HL-60 (cell line): ENCODE data around the gene MORN4.

ENCODE experiments used
- DNase-seq, 2 experiments: peaks; one replicate each; pipeline ENCODE4 v3.0.0-alpha.2; 2010 to 2020; ENCODE audit warnings: low read depth in 1 of 2, low spot score in 1 of 2
- H3K27ac ChIP-seq: fragments of 250-450 bp; sonication (Bioruptor Pico); replicated peaks from 2 replicates; pipeline ENCODE4 v1.5.1; 2020; ENCODE audit warnings: mild to moderate bottlenecking, moderate library complexity
- H3K27me3 ChIP-seq: fragments of 250-450 bp; sonication (Bioruptor Pico); 2 replicates; pipeline ENCODE4 v1.5.1; 2021; ENCODE audit warnings: mild to moderate bottlenecking, moderate library complexity; ENCODE audit not compliant: insufficient read depth, poor library complexity, severe bottlenecking
- H3K4me3 ChIP-seq: replicated peaks from 2 replicates; pipeline ENCODE4 v1.5.1; 2011; ENCODE audit warnings: mild to moderate bottlenecking, control low read depth, low read length; ENCODE audit not compliant: insufficient read depth
- GABPA ChIP-seq: IDR thresholded peaks from 2 replicates; pipeline ENCODE4 v1.6.1; 2012; ENCODE audit warnings: low read depth
- POLR2AphosphoS5 ChIP-seq: IDR thresholded peaks from 2 replicates; pipeline ENCODE4 v1.6.1; 2012; ENCODE audit warnings: low read depth
- SPI1 ChIP-seq: IDR thresholded peaks from 2 replicates; pipeline ENCODE4 v1.6.1; 2012; ENCODE audit warnings: low read depth, mild to moderate bottlenecking, borderline replicate concordance
- long read RNA-seq: library from polyadenylated mRNA; unstranded; transcript quantifications from one replicate; pipeline ENCODE4 v2.0.0, GENCODE V29; 2020
- TF ChIP-seq, protein P1 (sequence below): IDR thresholded peaks from one replicate; pipeline ENCODE4 v1.5.1; 2011; ENCODE audit warnings: low read length, control low read depth, inconsistent platforms; ENCODE audit not compliant: insufficient read depth
- TF ChIP-seq, protein P2 (sequence below): IDR thresholded peaks from 2 replicates; pipeline ENCODE4 v1.6.1; 2012; ENCODE audit warnings: low read depth; ENCODE audit not compliant: insufficient replicate concordance

MORN4 gene
- long read RNA-seq, result 0 reads

- DNase-seq, result peak; percentile 53 to 84
- Histone ChIP-seq H3K4me3 (peak within 1 kb of the TSS; percentile 82), H3K27ac (no peak within 1 kb of the TSS), H3K27me3 (peaks cover 3% of the 10 kb centered on the region)
- TF ChIP-seq SPI1 (no peak), POLR2AphosphoS5 (no peak), GABPA (no peak)
- TF ChIP-seq, protein P1, sequence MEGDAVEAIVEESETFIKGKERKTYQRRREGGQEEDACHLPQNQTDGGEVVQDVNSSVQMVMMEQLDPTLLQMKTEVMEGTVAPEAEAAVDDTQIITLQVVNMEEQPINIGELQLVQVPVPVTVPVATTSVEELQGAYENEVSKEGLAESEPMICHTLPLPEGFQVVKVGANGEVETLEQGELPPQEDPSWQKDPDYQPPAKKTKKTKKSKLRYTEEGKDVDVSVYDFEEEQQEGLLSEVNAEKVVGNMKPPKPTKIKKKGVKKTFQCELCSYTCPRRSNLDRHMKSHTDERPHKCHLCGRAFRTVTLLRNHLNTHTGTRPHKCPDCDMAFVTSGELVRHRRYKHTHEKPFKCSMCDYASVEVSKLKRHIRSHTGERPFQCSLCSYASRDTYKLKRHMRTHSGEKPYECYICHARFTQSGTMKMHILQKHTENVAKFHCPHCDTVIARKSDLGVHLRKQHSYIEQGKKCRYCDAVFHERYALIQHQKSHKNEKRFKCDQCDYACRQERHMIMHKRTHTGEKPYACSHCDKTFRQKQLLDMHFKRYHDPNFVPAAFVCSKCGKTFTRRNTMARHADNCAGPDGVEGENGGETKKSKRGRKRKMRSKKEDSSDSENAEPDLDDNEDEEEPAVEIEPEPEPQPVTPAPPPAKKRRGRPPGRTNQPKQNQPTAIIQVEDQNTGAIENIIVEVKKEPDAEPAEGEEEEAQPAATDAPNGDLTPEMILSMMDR, result no peak
- TF ChIP-seq, protein P2, sequence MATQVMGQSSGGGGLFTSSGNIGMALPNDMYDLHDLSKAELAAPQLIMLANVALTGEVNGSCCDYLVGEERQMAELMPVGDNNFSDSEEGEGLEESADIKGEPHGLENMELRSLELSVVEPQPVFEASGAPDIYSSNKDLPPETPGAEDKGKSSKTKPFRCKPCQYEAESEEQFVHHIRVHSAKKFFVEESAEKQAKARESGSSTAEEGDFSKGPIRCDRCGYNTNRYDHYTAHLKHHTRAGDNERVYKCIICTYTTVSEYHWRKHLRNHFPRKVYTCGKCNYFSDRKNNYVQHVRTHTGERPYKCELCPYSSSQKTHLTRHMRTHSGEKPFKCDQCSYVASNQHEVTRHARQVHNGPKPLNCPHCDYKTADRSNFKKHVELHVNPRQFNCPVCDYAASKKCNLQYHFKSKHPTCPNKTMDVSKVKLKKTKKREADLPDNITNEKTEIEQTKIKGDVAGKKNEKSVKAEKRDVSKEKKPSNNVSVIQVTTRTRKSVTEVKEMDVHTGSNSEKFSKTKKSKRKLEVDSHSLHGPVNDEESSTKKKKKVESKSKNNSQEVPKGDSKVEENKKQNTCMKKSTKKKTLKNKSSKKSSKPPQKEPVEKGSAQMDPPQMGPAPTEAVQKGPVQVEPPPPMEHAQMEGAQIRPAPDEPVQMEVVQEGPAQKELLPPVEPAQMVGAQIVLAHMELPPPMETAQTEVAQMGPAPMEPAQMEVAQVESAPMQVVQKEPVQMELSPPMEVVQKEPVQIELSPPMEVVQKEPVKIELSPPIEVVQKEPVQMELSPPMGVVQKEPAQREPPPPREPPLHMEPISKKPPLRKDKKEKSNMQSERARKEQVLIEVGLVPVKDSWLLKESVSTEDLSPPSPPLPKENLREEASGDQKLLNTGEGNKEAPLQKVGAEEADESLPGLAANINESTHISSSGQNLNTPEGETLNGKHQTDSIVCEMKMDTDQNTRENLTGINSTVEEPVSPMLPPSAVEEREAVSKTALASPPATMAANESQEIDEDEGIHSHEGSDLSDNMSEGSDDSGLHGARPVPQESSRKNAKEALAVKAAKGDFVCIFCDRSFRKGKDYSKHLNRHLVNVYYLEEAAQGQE, result no peak
Measured at GRCh38 chr10:97632949-97633884, at the start of gene MORN4. TSS of gene MORN4 (minus strand) at chr10:97633500. CDS start at chr10:97619653, 13,847 bp downstream.

DNA sequence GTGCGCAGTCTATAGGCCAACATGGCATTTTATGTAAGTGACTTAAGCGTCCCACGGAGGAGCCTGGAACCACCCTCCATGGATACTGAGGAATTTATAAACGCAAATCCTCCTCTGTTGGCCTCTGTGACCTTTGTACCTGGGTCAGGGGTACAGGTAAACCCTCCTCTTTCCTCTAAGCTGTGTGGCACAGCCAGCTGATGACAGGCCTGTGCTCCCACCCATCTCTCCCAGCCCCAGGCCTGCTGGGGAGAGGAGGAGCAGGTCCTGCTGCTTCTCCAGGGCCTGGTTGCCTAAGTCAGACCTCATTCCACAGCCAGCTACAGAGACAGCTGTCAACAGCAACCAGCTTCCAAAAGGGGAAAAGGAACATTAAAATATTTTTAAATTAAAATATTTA lies 48.7 kb upstream of the MORN4 start:
- Histone ChIP-seq H3K27me3 (no peaks in the 10 kb centered on the region), H3K4me3 (no peak overlapping the region), H3K27ac (no peak overlapping the region)
- no peak for DNase-seq
- TF ChIP-seq, protein P1, result no peak
- TF ChIP-seq POLR2AphosphoS5 (no peak), SPI1 (no peak), GABPA (no peak)
- TF ChIP-seq, protein P2, result no peak

DNA sequence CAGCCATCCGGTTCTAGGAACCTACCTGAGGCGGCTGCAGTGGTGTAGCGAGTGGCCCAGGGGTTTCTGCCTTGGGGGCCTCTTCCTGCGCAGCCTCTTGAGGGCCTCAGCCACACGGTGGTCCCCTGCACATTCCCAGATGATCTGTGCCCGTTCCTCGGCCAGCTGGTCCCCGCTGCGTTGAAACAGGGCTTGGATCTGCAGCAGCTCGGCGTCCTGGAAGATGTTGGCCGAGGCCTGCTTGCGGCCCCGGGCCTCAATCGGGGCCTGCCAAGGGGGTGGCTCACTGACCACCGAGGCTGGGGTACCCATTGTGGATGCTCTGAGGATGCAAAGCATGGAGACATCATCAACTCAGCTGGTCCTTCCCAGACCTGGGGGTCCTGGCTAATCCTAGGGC lies 46.3 kb upstream of the MORN4 start:
- H3K27me3 ChIP-seq, result no peaks in the 10 kb centered on the region
- no peak for DNase-seq
- TF ChIP-seq, protein P2, result no peak
- no peak for TF ChIP-seq SPI1
- no peak for TF ChIP-seq GABPA
- TF ChIP-seq POLR2AphosphoS5, result no peak
- TF ChIP-seq, protein P1, result no peak
- H3K4me3 ChIP-seq, result no peak overlapping the region
- H3K27ac ChIP-seq, result no peak overlapping the region
